ENCODE results near the gene AMDHD2. TPM values are rescaled to one million over a fixed set of nuclear protein-coding genes. Genes with fewer than 3 reads are reported as not detected.

Gene AMDHD2
- total and polyA plus RNA-seq, 2 of the 8 experiments (the other 6 are each of a cell fraction or from before 2014, with no cell fraction given) = 43.0 to 54.6 TPM

DNA sequence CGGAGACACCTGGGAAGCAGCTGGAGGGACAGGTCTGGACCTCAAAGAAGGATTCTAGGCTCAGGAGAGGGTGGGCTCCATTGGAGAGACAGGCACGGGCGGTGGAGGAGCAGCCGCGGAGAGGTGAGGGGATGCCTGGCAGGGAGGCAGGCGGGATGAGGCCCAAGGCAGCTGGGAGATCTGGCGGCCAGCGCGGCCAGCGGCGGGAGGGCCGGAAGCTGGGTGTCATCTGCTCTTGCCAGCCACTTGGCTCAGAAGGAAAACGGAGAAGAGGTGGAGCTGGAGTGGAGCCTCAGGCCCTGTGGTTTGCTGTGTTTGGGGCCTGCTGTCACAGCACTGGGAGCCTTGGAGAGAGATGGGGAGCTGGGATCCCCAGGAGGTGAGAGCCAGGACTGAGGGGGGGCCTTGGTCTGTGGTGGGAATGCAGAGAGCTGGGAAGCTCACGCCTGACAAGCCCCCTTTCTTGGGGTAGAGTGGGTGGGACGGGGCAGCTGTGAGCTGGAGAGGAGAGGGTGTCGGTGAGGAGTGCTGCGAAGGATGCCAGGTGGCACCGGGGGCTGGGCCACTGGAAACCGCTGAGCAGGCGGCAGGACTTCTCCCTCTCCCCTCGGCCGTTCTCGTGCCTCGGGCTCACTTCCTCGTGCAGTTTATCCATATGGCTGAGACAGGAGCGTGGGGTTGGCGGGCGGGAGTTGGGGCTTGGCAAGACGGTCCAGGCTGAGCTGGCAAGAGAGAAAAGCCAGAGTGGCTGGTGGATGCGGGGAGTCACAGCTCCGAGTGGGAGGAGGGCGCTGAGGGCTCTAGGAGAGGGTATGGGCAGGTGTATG, 37.2 kb upstream of the AMDHD2 start:
- no peak overlapping the region for H2BK12ac ChIP-seq (ENCODE audit: low read depth, low read length)
- FAIRE-seq = no peak
- CTCF ChIA-PET (ENCODE audit: partially characterized antibody) = interaction anchor here (0.6 to 2.9 kb wide), 13 partner anchors 9 to 186 kb away, joined by 3 to 23 read pairs (median 4); partner anchors contain the start of genes TBC1D24 and TEDC2
- TF ChIP-seq HDAC2 (IDR thresholded peaks at IDR 0.05; ENCODE audit: borderline replicate concordance in 1 of 2, low read depth in 2 of 2, low read length in 2 of 2) = no peak
- no peak for TF ChIP-seq RNF2 (IDR thresholded peaks at IDR 0.05; ENCODE audit: borderline replicate concordance, low read depth, low read length, missing control alignments, poor library complexity, severe bottlenecking)
- no peak for TF ChIP-seq CBX5 (IDR thresholded peaks at IDR 0.05; ENCODE audit: low read depth, low read length)
- TF ChIP-seq RXRA (IDR thresholded peaks at IDR 0.05; ENCODE audit: insufficient read depth, low read depth, low read length) = no peak
- TF ChIP-seq MAFK (IDR thresholded peaks at IDR 0.05; ENCODE audit: low read depth, low read length) = no peak
- TF ChIP-seq POLR2AphosphoS5 (IDR thresholded peaks at IDR 0.05; ENCODE audit: low read depth, low read length) = no peak
- no peak for TF ChIP-seq CHD1 (IDR thresholded peaks at IDR 0.05; ENCODE audit: low read depth, low read length)
- TF ChIP-seq TCF12 (IDR thresholded peaks at IDR 0.05; ENCODE audit: low read depth, low read length) = no peak
- TF ChIP-seq, protein P1, sequence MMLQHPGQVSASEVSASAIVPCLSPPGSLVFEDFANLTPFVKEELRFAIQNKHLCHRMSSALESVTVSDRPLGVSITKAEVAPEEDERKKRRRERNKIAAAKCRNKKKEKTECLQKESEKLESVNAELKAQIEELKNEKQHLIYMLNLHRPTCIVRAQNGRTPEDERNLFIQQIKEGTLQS (IDR thresholded peaks at IDR 0.05; ENCODE audit: insufficient read depth, low read depth, low read length) = no peak
- TF ChIP-seq EP300 (IDR thresholded peaks at IDR 0.05; ENCODE audit: borderline replicate concordance in 1 of 2, low read depth in 2 of 2, low read length in 2 of 2) = no peak

More for the DNA sequence above, 37.2 kb upstream of the AMDHD2 start:
- H4K91ac ChIP-seq (replicated peaks; ENCODE audit: insufficient read length, low read length) = no peak overlapping the region
- peaks cover 0 to 3% (median 0%) of the 10 kb centered on the region in 4 experiments; a peak in 1 of 7 replicates for H3K4me1 ChIP-seq (replicated peaks in 1 of 4; ENCODE audit: control insufficient read depth in 3 of 4, insufficient read depth in 4 of 4, low read length in 3 of 4)
- H3K23me2 ChIP-seq (ENCODE audit: low read depth, low read length) = no peaks in the 10 kb centered on the region
- no peaks in the 10 kb centered on the region for H3K36me3 ChIP-seq (ENCODE audit: control insufficient read depth in 2 of 4, insufficient read depth in 4 of 4, low read length in 3 of 4)
- no peak overlapping the region; the same call in 1 of the 2 replicates for H4K8ac ChIP-seq (ENCODE audit: extremely low read depth, insufficient read depth, low read length)
- no peaks in the 10 kb centered on the region for H3K9me3 ChIP-seq (ENCODE audit: insufficient read depth in 2 of 2, low read depth in 1 of 2, low read length in 1 of 2)
- WGBS, 2 experiments (ENCODE audit: extremely low coverage in 1 of 2, insufficient coverage in 1 of 2, insufficient read length in 1 of 2, insufficient replicate concordance in 2 of 2, low coverage in 1 of 2, low lambda C conversion rate in 2 of 2, missing lambda C conversion rate in 1 of 2) = 86% methylated on average over 31 of the region's 32 CpGs; no CpG with 5 or more reads in 1 of the 2 experiments
- H3K4ac ChIP-seq (replicated peaks; ENCODE audit: insufficient read length, low read depth, low read length) = no peak overlapping the region
- no peak overlapping the region for H2BK20ac ChIP-seq (ENCODE audit: low read length)
- H3K4me3 ChIP-seq (ENCODE audit: extremely low read depth in 1 of 4, insufficient read depth in 2 of 4, low read depth in 3 of 4, low read length in 4 of 4) = no peak overlapping the region
- no peak for DNase-seq (ENCODE audit: low read depth in 1 of 2, low spot score in 2 of 2)
- H3K23ac ChIP-seq (ENCODE audit: insufficient read length) = no peak overlapping the region
- no peak overlapping the region for H2BK120ac ChIP-seq (replicated peaks; ENCODE audit: low read depth, low read length)
- no peak overlapping the region for H3K9ac ChIP-seq (replicated peaks in 1 of 4; ENCODE audit: extremely low read depth in 1 of 4, low read depth in 3 of 4, low read length in 3 of 4)
- no peak overlapping the region for H4K5ac ChIP-seq (ENCODE audit: insufficient read length, low read depth, low read length)
- no peak overlapping the region for H3K56ac ChIP-seq (replicated peaks; ENCODE audit: insufficient read length, low read depth, low read length)
- H4K20me1 ChIP-seq (replicated peaks in 1 of 2; ENCODE audit: control insufficient read depth in 1 of 2, insufficient read depth in 2 of 2, low read length in 2 of 2) = peaks cover 4 to 6% of the 10 kb centered on the region in 2 experiments
- H3K18ac ChIP-seq (ENCODE audit: extremely low read depth, low read length) = no peak overlapping the region
- H3K27ac ChIP-seq (ENCODE audit: low read depth, low read length) = no peak overlapping the region
- no peak overlapping the region for H2BK15ac ChIP-seq (ENCODE audit: low read length)
- no peak overlapping the region for H3K14ac ChIP-seq (ENCODE audit: insufficient read length)
- no peak overlapping the region for H3K4me2 ChIP-seq (ENCODE audit: insufficient read depth in 1 of 2, low read depth in 2 of 2, low read length in 2 of 2)
- H2AFZ ChIP-seq (ENCODE audit: low read length) = no peak overlapping the region
- POLR2A ChIA-PET (ENCODE audit: partially characterized antibody) = interaction anchor here (0.8 to 2.0 kb wide), 7 partner anchors 9 to 330 kb away, joined by 3 to 6 read pairs (median 4); partner anchors contain the start of gene ECI1
- peaks cover 21% of the 10 kb centered on the region for H3K79me1 ChIP-seq (ENCODE audit: low read depth, low read length)
- H2AK5ac ChIP-seq (ENCODE audit: low read depth, low read length) = no peak overlapping the region
- no peak overlapping the region; the same call in 1 of the 2 replicates for H2BK5ac ChIP-seq (ENCODE audit: low read depth, low read length)
- no peaks in the 10 kb centered on the region; a peak in 1 of 7 replicates for H3K27me3 ChIP-seq (replicated peaks in 1 of 4; ENCODE audit: control insufficient read depth in 3 of 4, extremely low read depth in 1 of 4, insufficient read depth in 3 of 4, low read length in 3 of 4)
- peaks cover 0 to 2% of the 10 kb centered on the region in 2 experiments; a peak in 1 of 4 replicates for H3K79me2 ChIP-seq (ENCODE audit: control insufficient read depth in 1 of 2, insufficient read depth in 2 of 2, low read length in 2 of 2)

Data from H1 (cell line).